DOHH2 (cell line): ENCODE results near the gene BICDL2.
"Not testable (repeated sequence)": the region's sequence is repeated elsewhere in the genome, so short reads cannot be mapped to it uniquely, and the experiment has no call there.

ENCODE experiments used
- CTCF ChIP-seq: fragments of 200-600 bp; sonication (generic); IDR thresholded peaks from one replicate; pipeline ENCODE4 v1.5.1; 2014; ENCODE audit warnings: antibody characterized with exemption, mild to moderate bottlenecking, low read depth, low read length; ENCODE audit not compliant: poor library complexity, severe bottlenecking
- EZH2phosphoT487 ChIP-seq: fragments of 200-600 bp; sonication (generic); IDR thresholded peaks from 2 replicates; pipeline ENCODE4 v1.6.1; 2017; ENCODE audit warnings: borderline replicate concordance, mild to moderate bottlenecking, antibody characterized with exemption, low read length, moderate library complexity, mixed read lengths

- not testable (repeated sequence) for TF ChIP-seq CTCF, EZH2phosphoT487
These were observed 39.2 kb upstream of the BICDL2 start for GRCh38 chr16:3075946-3076345.
